HepG2 (cell line): ENCODE data around the gene MBD4. TPM values are rescaled to one million over a fixed set of nuclear protein-coding genes. Genes with fewer than 3 reads are reported as not detected.

Source experiments
- ATAC-seq: fragments of 200-7000 bp; cut with Tn5 transposase; 3 replicates; pipeline ENCODE4 v1.9.1; 2020; ENCODE audit warnings: mild to moderate bottlenecking, moderate library complexity
- BruUV-seq: library from RNA; stranded (reverse); fragments of 400-500 nt; replicated peaks from 2 replicates; lab custom pipeline; 2021; lab: Mats Ljungman, UMichigan
- CTCF ChIA-PET: fragments of 300-600 bp; formaldehyde crosslinking; extraction: SDS; loops from one replicate; lab custom pipeline; 2021; ENCODE audit warnings: low total read pairs, inconsistent platforms, low intra/inter-chr PET ratio; lab: Yijun Ruan, JAX
- POLR2A ChIA-PET: fragments of 350-600 bp; sonication (Branson Sonifier 250); formaldehyde crosslinking; loops from one replicate; lab custom pipeline; 2020; ENCODE audit warnings: antibody characterized with exemption, inconsistent platforms; lab: Yijun Ruan, JAX
- DNase-seq: peaks from one replicate; pipeline ENCODE4 v3.0.0-alpha.2; 2015; ENCODE audit warnings: low spot score
- FAIRE-seq: peaks from 3 replicates; lab custom pipeline; 2011; peaks lifted over from hg19 to GRCh38; lab: Jason Lieb, UNC
- H2AFZ ChIP-seq: one replicate; pipeline ENCODE4 v1.6.1; 2011; ENCODE audit warnings: low read length, inconsistent platforms
- H3K27ac ChIP-seq: fragments of 300-600 bp; 3 replicates; pipeline ENCODE4 v1.8.0; 2011; ENCODE audit warnings: mixed run types, mild to moderate bottlenecking, mixed read lengths, low read length, inconsistent platforms; ENCODE audit not compliant: insufficient read depth; ENCODE audit errors: extremely low read length
- H3K27me3 ChIP-seq, 2 experiments: fragments of 200-600 bp in 1 of 2; 2 replicates in 1 of 2; 3 replicates in 1 of 2; pipeline versions ENCODE4 v1.6.0 to v1.8.0; 2011; ENCODE audit warnings: low read length in 2 of 2, mild to moderate bottlenecking in 2 of 2, moderate library complexity in 2 of 2, inconsistent platforms in 1 of 2; ENCODE audit not compliant: insufficient read depth in 2 of 2, control insufficient read depth in 1 of 2
- H3K36me3 ChIP-seq, 2 experiments: fragments of 200-600 bp in 1 of 2; replicated peaks in 1 of 2; 2 replicates in 1 of 2; 3 replicates in 1 of 2; pipeline versions ENCODE4 v1.5.1 to v1.8.0; 2011; ENCODE audit warnings: low read length in 2 of 2, inconsistent platforms in 1 of 2; ENCODE audit not compliant: insufficient read depth in 2 of 2, control insufficient read depth in 1 of 2
- H3K4me1 ChIP-seq: 2 replicates; pipeline ENCODE4 v1.5.1; 2012; ENCODE audit warnings: low read length, inconsistent platforms; ENCODE audit not compliant: insufficient read depth
- H3K4me2 ChIP-seq: 2 replicates; pipeline ENCODE4 v1.6.0; 2011; ENCODE audit warnings: low read depth, low read length, inconsistent platforms
- H3K4me3 ChIP-seq, 3 experiments: fragments of 200-600 bp in 1 of 3; sonication (generic), shearing (Covaris generic) in 1 of 3; replicated peaks in 1 of 3; 2 replicates each; pipeline ENCODE4 v1.5.1; 2011 to 2016; ENCODE audit warnings: low read length in 3 of 3, inconsistent platforms in 2 of 3, low read depth in 2 of 3, mild to moderate bottlenecking in 2 of 3, control low read depth in 1 of 3, mixed read lengths in 1 of 3; ENCODE audit not compliant: insufficient read depth in 1 of 3
- H3K79me2 ChIP-seq: one replicate; pipeline ENCODE4 v1.6.1; 2011; ENCODE audit warnings: low read length, inconsistent platforms; ENCODE audit not compliant: insufficient read depth
- H3K9ac ChIP-seq: 2 replicates; pipeline ENCODE4 v1.6.0; 2011; ENCODE audit warnings: mild to moderate bottlenecking, low read depth, low read length, inconsistent platforms; ENCODE audit not compliant: insufficient read depth
- H3K9me3 ChIP-seq: 2 replicates; pipeline ENCODE4 v1.5.1; 2012; ENCODE audit warnings: mild to moderate bottlenecking, low read length
- H4K20me1 ChIP-seq: 2 replicates; pipeline ENCODE4 v1.6.0; 2011; ENCODE audit warnings: inconsistent platforms, mild to moderate bottlenecking, low read length, moderate library complexity; ENCODE audit not compliant: insufficient read depth
- CBX2 ChIP-seq, 2 experiments: fragments of 200-600 bp in 1 of 2; sonication (generic); formaldehyde crosslinking in 1 of 2; IDR thresholded peaks; 2 replicates each; pipeline versions ENCODE4 v1.7.0 to v1.8.1; 2018 to 2022; ENCODE audit warnings: low read depth in 2 of 2, low read length in 1 of 2, mild to moderate bottlenecking in 1 of 2, missing genetic modification reagents in 1 of 2
- HNRNPL ChIP-seq: fragments of 200-400 bp; formaldehyde crosslinking; IDR thresholded peaks from 2 replicates; pipeline ENCODE4 v1.6.1; 2017; ENCODE audit warnings: mild to moderate bottlenecking, low read depth, low read length
- HOMEZ ChIP-seq: IDR thresholded peaks from 2 replicates; pipeline ENCODE4 v1.6.1; 2016; ENCODE audit warnings: low read depth
- IRF2 ChIP-seq: IDR thresholded peaks from 2 replicates; pipeline ENCODE4 v1.6.1; 2018; ENCODE audit warnings: missing genetic modification reagents, missing compliant biosample characterization
- LRRFIP1 ChIP-seq: sonication (generic); formaldehyde crosslinking; conservative IDR thresholded peaks from 2 replicates; pipeline ENCODE4 v1.4.0; 2020; ENCODE audit warnings: missing genetic modification reagents
- TGIF2 ChIP-seq: IDR thresholded peaks from 2 replicates; pipeline ENCODE4 v1.6.1; 2016; ENCODE audit warnings: control low read depth, missing compliant biosample characterization
- ZNF160 ChIP-seq: sonication (generic); formaldehyde crosslinking; IDR thresholded peaks from 2 replicates; pipeline ENCODE4 v1.8.0; 2022; ENCODE audit warnings: mild to moderate bottlenecking, inconsistent platforms, missing genetic modification reagents
- ZNF256 ChIP-seq: sonication (generic); formaldehyde crosslinking; conservative IDR thresholded peaks from 2 replicates; pipeline ENCODE4 v1.4.0; 2020; ENCODE audit warnings: missing genetic modification reagents
- ZNF383 ChIP-seq: sonication (generic); formaldehyde crosslinking; IDR thresholded peaks from 2 replicates; pipeline ENCODE4 v1.4.0; 2020; ENCODE audit warnings: missing genetic modification reagents, mild to moderate bottlenecking, borderline replicate concordance
- WGBS: methylation state at CpG from one replicate; pipeline ENCODE4 v1.1.6; 2017; ENCODE audit warnings: low lambda C conversion rate; 5-methylcytosine and 5-hydroxymethylcytosine counted together
- in situ Hi-C: cut with HindIII; loops from 2 replicates; pipeline ENCODE4 v1.10.0; 2017; ENCODE audit warnings: low pct_unique_long_range_greater_than_20kb; ENCODE audit not compliant: extremely low pct_ligation_motif_present
- intact Hi-C: fragments of 100-400 bp; cut with micrococcal nuclease; formaldehyde crosslinking; loops from one replicate; pipeline ENCODE4 v1.10.0; 2022; ENCODE audit not compliant: unreplicated experiment
- polyA plus RNA-seq, 8 experiments: library from polyadenylated mRNA; depleted of rRNA in 3 of 8; stranded (reverse) in 7 of 8; unstranded in 1 of 8; fragments of >200 nt; fragmentation: Illumina TruSeq in 4 of 8; extraction: Trizol in 4 of 8; gene quantifications; 2 replicates each; pipeline versions ENCODE4 v1.2.1 to v1.2.3, GENCODE V29; 2011 to 2016; ENCODE audit warnings: low read depth in 4 of 8, missing spikeins in 1 of 8, mixed read lengths in 1 of 8; ENCODE audit not compliant: insufficient read depth in 1 of 8
- total RNA-seq, 5 experiments: library from RNA; depleted of rRNA; stranded (reverse); fragments of >200 nt; fragmentation: Illumina TruSeq; extraction: Trizol; gene quantifications; 2 replicates each; pipeline ENCODE4 v1.2.3, GENCODE V29; 2016; ENCODE audit warnings: low read depth in 1 of 5
- TF ChIP-seq, protein P1 (sequence below): sonication (generic); formaldehyde crosslinking; IDR thresholded peaks from 2 replicates; pipeline ENCODE4 v1.4.0; 2020; ENCODE audit warnings: mild to moderate bottlenecking, missing genetic modification reagents

The MBD4 gene
- total and polyA plus RNA-seq, 2 of the 13 experiments (the other 11 are each of a cell fraction or from before 2014, with no cell fraction given): 14.9 to 25.3 TPM

DNA sequence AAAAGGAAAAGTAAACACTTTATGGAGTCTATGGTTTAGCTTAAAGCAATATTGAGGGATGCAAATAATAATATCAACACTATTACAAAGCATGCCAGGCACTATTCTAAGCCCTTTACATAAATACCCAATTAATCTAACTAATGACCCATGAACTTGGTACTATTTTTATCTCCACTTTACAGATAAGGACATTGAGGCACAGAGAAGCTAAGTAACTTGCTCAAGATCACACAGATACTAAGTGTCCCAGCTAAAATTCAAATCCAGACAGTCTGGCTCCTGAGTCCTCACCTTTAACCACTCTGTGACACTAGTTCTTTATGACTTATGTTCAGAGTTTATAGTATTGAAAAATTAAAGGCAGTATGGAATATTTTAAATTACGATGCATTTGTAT lies 5.6 kb downstream of the MBD4 start:
- ATAC-seq (no peak), DNase-seq (no peak), FAIRE-seq (no peak)
- Histone ChIP-seq H3K79me2 (peaks cover 16% of the 10 kb centered on the region), H3K4me3 (no peak overlapping the region), H3K9ac (no peak overlapping the region), H3K4me1 (peaks cover 61% of the 10 kb centered on the region), H3K27ac (no peak overlapping the region), H3K36me3 (peaks cover 10 to 47% of the 10 kb centered on the region in 2 experiments), H4K20me1 (no peaks in the 10 kb centered on the region), H2AFZ (no peak overlapping the region), H3K4me2 (no peak overlapping the region), H3K27me3 (no peaks in the 10 kb centered on the region), H3K9me3 (no peaks in the 10 kb centered on the region)
- ChIA-PET POLR2A (no interaction called here), CTCF (no interaction called here)
- WGBS: 97% methylated on average over 1 of the region's 1 CpG
- intact Hi-C loops: no loop called here
- TF ChIP-seq LRRFIP1 (CRISPR knock-in tag) (no peak), TGIF2 (no peak), HNRNPL (no peak), ZNF256 (no peak), ZNF383 (CRISPR knock-in tag) (no peak), HOMEZ (CRISPR knock-in tag) (no peak), IRF2 (CRISPR knock-in tag) (no peak), ZNF160 (CRISPR knock-in tag) (no peak), CBX2 (IDR thresholded peaks at IDR 0.05; ENCODE audit: low read depth, low read length) (no peak), CBX2 (CRISPR knock-in tag; IDR thresholded peaks at IDR 0.05; ENCODE audit: low read depth) (no peak)
- TF ChIP-seq, protein P1, sequence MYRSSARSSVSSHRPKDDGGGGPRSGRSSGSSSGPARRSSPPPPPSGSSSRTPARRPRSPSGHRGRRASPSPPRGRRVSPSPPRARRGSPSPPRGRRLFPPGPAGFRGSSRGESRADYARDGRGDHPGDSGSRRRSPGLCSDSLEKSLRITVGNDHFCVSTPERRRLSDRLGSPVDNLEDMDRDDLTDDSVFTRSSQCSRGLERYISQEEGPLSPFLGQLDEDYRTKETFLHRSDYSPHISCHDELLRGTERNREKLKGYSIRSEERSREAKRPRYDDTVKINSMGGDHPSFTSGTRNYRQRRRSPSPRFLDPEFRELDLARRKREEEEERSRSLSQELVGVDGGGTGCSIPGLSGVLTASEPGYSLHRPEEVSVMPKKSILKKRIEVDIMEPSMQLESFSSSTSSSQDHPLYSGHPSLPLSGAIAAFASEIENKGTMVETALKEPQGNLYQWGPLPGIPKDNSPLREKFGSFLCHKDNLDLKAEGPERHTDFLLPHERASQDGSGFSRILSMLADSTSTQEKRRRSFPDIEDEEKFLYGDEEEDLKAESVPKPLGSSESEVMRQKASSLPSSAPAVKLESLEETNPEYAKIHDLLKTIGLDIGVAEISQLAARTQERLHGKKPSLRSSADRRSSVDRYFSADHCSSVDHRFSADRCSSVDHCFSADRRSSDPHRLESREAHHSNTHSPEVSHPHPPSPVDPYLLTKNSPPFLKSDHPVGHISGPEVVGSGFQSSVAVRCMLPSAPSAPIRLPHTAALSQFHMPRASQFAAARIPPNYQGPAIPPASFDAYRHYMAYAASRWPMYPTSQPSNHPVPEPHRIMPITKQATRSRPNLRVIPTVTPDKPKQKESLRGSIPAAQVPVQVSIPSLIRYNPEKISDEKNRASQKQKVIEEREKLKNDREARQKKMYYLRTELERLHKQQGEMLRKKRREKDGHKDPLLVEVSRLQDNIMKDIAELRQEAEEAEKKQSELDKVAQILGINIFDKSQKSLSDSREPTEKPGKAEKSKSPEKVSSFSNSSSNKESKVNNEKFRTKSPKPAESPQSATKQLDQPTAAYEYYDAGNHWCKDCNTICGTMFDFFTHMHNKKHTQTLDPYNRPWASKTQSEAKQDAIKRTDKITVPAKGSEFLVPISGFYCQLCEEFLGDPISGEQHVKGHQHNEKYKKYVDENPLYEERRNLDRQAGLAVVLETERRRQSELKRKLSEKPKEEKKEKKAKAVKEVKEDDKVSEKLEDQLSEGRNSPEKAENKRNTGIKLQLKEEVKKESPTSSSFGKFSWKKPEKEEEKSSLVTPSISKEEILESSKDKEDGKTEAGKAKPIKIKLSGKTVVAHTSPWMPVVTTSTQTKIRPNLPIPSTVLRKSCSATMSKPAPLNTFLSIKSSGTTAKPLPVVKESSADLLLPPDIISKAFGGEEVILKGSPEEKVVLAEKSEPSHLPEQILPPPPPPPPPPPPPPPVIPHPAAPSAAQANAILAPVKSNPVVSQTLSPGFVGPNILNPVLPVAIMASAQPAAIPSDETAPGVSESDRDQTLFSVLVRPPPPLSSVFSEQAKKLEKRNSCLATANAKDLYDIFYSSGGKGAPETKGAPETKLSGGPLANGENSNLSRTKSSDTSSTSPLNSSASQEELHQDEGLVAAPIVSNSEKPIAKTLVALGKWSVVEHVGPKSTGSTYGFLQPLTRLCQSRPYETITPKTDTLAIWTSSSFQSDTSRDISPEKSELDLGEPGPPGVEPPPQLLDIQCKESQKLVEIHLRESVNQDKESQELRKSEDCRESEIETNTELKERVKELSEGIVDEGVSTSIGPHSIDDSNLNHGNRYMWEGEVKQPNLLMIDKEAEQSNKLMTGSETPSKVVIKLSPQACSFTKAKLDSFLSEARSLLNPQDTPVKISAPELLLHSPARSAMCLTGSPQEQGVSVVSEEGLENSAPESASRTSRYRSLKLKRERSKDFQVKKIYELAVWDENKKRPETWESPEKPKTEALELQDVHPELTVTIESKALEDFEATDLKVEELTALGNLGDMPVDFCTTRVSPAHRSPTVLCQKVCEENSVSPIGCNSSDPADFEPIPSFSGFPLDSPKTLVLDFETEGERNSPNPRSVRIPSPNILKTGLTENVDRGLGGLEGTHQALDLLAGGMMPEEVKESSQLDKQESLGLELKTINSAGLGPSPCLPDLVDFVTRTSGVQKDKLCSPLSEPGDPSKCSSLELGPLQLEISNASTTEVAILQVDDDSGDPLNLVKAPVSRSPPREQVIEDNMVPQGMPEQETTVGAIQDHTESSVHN (CRISPR knock-in tag): no peak
- in situ Hi-C loops: no loop called here
- BruUV-seq: no TSS peak
